Stimulated activated CD8-positive, alpha-beta memory T cell treated with anti-CD3 and anti-CD28 coated beads, Interleukin-12 subunit alpha, Interleukin-12 subunit beta, amount 100 ng/mL, for 24 hours (primary cell): Measurements from ENCODE around the gene ZMIZ1.

ENCODE experiments used
- DNase-seq: peaks from one replicate; pipeline ENCODE4 v3.0.0-alpha.2; 2020; ENCODE audit errors: extremely low read depth

ZMIZ1 gene

DNA sequence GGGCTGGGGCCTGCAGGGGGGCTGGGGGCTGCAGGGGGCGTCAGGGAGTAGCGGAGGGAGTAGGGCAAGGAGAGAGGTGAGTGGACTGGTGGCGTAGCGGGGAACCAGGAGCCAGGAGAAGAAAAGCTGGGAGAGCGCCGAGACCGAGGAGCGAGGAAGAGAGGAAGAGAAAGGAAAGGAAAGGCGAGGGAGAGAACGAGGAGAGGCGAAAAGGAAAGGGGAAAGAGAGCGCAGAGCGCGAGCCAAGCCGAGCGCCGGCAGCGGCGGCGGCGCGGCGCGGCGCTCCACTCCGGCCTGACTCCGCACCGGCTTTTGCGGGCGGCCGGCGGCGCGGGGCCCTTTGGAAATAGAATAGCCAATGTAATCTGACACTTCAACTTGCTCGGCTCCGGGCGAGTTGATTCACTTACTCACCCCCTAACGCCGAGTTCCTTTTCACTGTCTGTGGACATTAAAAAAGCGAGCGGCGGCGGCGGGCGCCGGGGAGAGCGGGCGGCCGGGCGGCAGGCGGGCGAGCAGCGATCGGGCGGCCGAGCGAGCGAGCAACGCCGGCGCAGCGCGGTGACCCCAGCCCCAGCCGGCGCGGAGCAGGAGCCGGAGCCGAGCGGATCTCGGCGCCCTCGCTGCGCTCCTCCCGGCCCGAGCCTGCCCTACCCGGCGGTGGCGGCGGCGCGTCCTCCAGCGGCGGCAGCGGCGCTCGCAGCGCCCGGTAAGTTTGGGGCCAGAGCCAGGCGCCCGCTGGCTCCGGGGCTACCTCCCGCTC is at the start of gene ZMIZ1:
Gene ZMIZ1, plus strand, starts transcription at position 405 of the 763 bp plus-strand sequence. CDS start 132,667 bp downstream, outside the sequence.
- peak; percentile 48 for DNase-seq

DNA sequence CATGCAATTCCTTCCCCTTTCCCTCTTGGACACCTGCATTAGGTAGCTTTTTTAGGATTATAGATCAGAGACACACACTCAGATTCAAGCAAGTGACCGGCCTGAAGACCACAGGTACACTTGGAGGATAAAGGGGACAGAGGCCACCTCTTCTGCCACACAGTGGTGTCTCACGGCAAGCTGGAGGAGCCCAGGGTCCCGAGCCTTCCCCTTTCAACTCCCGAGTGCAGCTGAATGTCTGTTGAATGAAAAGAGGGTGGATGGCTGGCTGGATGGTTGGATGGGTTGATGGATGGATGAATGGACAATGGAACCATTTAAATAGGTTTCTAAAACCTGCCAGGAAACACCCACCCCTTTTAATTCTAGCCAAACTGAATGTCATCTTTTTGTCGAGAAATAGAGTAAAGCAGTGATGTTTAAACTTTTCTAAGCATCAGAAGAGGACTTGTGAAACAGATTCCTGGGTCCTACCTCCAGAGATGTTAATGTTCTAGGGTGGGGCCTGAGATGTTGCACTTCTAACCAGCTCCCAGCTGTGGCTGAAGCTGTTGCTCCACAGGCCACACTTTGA is 49.2 kb upstream of the ZMIZ1 start:
- no peak for DNase-seq

- no peak for DNase-seq
These were observed 48.7 kb upstream of the ZMIZ1 start for GRCh38 chr10:79020015-79020491.

DNA sequence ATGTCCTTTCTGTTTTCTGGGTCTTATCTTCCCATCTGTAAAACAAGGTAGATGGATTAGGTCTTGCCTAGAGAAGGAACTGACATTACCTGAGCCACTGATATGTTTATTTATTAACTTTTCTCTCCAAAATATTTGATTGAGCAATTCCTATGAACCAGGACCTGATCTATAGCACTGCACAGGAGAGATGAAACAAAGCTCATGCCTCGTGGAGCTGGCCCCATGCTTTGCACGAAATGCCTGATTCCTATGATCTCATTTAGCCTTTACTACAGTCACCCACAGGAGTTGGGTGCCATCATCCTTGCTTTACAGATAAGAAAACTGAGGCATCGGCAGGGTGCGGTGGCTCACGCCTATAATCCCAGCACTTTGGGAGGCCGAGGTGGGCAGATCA is 48.2 kb upstream of the ZMIZ1 start:
- DNase-seq: no peak

DNA sequence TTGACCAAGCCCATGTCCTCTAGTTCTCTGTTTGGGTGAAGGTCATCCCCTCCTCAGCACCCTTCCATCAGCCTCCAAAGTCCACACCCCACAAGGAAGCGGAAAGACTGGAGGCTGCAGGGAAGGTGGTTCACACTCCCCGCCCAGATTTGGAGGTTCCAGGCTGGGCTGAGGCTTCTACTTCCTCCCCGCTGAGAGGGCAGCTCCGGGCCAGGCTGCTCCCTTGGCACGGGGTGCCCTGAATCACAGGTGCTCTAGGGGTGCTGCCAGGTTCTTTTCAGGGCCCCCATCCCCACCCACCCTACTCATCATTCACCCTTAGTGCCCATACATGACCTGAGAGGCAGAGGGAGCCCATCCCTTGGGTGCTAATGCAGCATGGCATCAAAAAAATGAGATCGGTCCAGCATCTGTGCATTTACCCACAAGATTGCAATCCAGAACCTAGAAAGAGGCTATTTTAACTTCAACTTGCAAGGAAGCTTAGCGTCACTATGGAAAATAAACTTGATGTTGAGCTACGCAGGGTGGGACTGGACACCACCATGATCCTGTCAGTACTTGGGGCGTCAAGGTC is 47.3 kb upstream of the ZMIZ1 start:
- no peak for DNase-seq

DNA sequence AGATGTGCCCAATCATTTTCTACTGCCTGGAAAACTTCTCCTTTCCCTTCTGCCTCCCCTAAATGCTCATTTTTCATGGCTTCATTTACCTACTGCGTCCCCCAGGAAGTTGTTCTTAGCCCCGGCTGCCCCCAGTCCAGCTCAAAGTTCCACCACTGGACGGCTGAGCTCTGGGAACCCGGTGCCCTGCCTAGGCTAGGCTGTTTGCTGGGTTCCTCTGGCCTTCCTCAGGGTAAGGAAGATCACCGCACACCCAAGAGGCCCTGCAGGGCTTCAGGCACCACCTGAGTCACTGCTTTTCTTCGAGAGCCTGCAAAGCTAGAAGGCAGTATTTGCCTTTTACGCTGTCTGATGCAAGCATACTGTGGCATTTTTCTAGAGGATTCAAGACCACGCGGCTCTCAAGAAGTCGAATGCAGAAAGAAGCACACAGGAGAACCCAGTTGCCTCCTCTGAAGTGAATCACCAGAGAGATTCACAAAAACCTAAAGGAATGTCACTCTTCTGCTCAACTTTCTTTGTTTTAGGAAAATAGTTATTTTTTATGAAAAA is 46.7 kb upstream of the ZMIZ1 start:
- DNase-seq: no peak

GRCh38 chr10:79022565-79023230 is 46.1 kb upstream of the ZMIZ1 start:
- DNase-seq: no peak

GRCh38 chr10:79023240-79024162 is 45.3 kb upstream of the ZMIZ1 start:
- no peak for DNase-seq

- DNase-seq: no peak
These were observed 44.5 kb upstream of the ZMIZ1 start for GRCh38 chr10:79024296-79024695.

- DNase-seq: no peak
These were observed 44.0 kb upstream of the ZMIZ1 start for GRCh38 chr10:79024720-79025198.

- DNase-seq: no peak
These were observed 43.5 kb upstream of the ZMIZ1 start for GRCh38 chr10:79025199-79025832.

- no peak for DNase-seq
These were observed 42.4 kb upstream of the ZMIZ1 start for GRCh38 chr10:79026341-79026761.

- no peak for DNase-seq
These were observed 42.0 kb upstream of the ZMIZ1 start for GRCh38 chr10:79026806-79027146.

DNA sequence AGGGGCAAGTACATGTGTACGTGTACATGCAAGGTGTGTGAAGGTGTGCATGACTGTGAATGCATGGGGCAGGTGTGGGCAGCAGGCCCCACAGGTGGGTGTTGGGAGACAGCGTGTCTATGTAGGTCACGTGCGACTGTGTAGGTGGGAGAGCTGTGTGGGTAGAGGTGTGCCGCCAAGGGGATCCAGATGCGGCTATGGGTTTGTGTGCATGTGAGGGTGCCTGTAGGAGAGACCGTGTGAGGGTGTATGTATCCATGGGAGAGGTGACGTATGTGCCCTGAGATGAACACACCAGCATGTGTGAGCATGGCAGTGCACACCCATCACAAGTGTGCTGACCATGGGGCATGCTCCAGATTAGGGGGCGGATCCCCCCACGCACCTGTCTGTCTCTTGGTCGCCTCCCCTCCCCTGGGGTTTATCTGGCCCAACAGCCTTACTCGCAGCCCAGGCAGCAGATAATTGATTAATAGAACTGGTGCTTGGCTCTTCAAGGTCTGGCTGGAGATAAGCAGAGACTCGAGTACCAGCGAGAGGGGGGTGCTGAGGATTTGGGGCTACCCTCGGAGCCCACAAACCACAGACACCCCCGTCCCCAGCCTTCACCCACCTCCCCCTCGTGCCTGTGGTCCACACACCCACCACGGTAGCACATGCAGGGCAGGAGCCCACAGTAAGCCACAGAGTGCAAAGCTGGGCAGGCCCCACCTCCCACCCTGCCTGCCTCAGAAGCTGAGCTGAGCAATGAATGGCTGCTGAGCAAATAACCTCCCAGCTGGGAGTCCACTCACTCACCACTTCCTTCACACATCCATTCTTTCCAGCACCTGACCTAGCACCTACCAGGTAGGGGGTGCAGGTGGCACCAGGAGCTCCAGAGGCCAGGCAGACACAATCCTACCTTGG is 41.4 kb upstream of the ZMIZ1 start:
- no peak for DNase-seq

GRCh38 chr10:79028056-79028430 is 40.7 kb upstream of the ZMIZ1 start:
- DNase-seq: no peak

GRCh38 chr10:79028451-79029010 is 40.2 kb upstream of the ZMIZ1 start:
- DNase-seq: no peak

GRCh38 chr10:79029478-79030390 is 39.0 kb upstream of the ZMIZ1 start:
- DNase-seq: no peak

DNA sequence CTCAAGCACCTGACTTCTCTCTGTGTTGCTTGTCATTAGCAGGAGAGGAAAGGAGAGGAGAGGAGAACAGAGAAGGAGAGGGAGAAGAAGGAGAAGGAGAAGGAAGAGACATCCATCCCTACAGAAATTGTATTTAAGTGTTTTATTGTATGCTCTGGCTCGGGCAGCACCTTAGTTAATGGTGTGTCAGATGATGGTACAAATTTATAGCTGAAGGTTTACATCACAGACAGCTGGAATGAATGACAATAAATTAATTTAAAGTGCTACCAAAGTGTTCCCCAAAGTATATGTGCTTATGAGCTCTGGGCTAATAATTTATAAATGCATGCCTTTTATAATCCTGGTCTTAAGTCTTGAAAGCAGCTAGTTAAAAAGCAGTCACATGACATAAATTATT is 38.1 kb upstream of the ZMIZ1 start:
- no peak for DNase-seq
